HG03442 (cell line): ENCODE results near the gene CSK.
"Not testable (repeated sequence)": the region's sequence is repeated elsewhere in the genome, so short reads cannot be mapped to it uniquely, and the experiment has no call there.

ENCODE experiments used
- ATAC-seq: cut with Tn5 transposase; IDR thresholded peaks from one replicate; pipeline ENCODE4 v1.9.1; 2021; ENCODE audit warnings: mild to moderate bottlenecking, moderate library complexity; ENCODE audit not compliant: unreplicated experiment

CSK gene

GRCh38 chr15:74770211-74770903 is 11.5 kb upstream of the CSK start:
- ATAC-seq = no peak

- ATAC-seq = no peak
These were observed 8.6 kb upstream of the CSK start for GRCh38 chr15:74773329-74773728.

- no peak for ATAC-seq
These were observed 8.1 kb upstream of the CSK start for GRCh38 chr15:74773731-74774252.

GRCh38 chr15:74775132-74775562 is 6.7 kb upstream of the CSK start:
- no peak for ATAC-seq

- ATAC-seq = no peak
These were observed 6.0 kb upstream of the CSK start for GRCh38 chr15:74775894-74776293.

GRCh38 chr15:74776821-74777768 is 4.8 kb upstream of the CSK start:
- ATAC-seq = no peak

- ATAC-seq = no peak
These were observed 3.9 kb upstream of the CSK start for GRCh38 chr15:74777769-74778598.

- no peak for ATAC-seq
These were observed 3.3 kb upstream of the CSK start for GRCh38 chr15:74778599-74778970.

GRCh38 chr15:74779162-74779648 is 2.7 kb upstream of the CSK start:
- ATAC-seq = no peak

GRCh38 chr15:74780523-74781430 is 1.1 kb upstream of the CSK start:
- no peak for ATAC-seq

GRCh38 chr15:74782259-74783071 is 585 bp downstream of the CSK start:
- ATAC-seq = peak; percentile 9

GRCh38 chr15:74783072-74783807 is 1.4 kb downstream of the CSK start:
- ATAC-seq = no peak

GRCh38 chr15:74783808-74784175 is 1.9 kb downstream of the CSK start:
- no peak for ATAC-seq

- no peak for ATAC-seq
These were observed 2.7 kb downstream of the CSK start for GRCh38 chr15:74784426-74785193.

GRCh38 chr15:74785194-74786032 is 3.5 kb downstream of the CSK start:
- no peak for ATAC-seq

- not testable (repeated sequence) for ATAC-seq
These were observed 4.2 kb downstream of the CSK start for GRCh38 chr15:74786081-74786480.
